Thyroid gland (tissue), 4 donors: ENCODE results near the gene MSH6. TPM values are rescaled to one million over a fixed set of nuclear protein-coding genes. Genes with fewer than 3 reads are reported as not detected.

Experiments used
- DNase-seq, 2 donors: peaks; one replicate each; pipeline ENCODE4 v3.0.0-alpha.2; 2019
- H3K27ac ChIP-seq, 3 donors: fragments of 200-600 bp; sonication (generic); 1 replicate in 2 of 3; 2 replicates in 1 of 3; pipeline ENCODE4 v1.5.1; 2016 to 2019; ENCODE audit warnings: mild to moderate bottlenecking in 1 of 3, moderate library complexity in 1 of 3
- H3K27me3 ChIP-seq: fragments of 200-600 bp; sonication (generic); one replicate; pipeline ENCODE4 v1.5.1; 2019
- H3K36me3 ChIP-seq, 2 donors: fragments of 200-600 bp; sonication (generic); one replicate each; pipeline ENCODE4 v1.5.1; 2016 to 2019
- H3K4me1 ChIP-seq, 2 donors: fragments of 200-600 bp; sonication (generic); one replicate each; pipeline ENCODE4 v1.5.1; 2017 to 2019
- H3K4me3 ChIP-seq, 3 donors: fragments of 200-600 bp; sonication (generic); replicated peaks in 1 of 3; 1 replicate in 2 of 3; 2 replicates in 1 of 3; pipeline ENCODE4 v1.5.1; 2016; ENCODE audit warnings: mild to moderate bottlenecking in 1 of 3
- H3K9me3 ChIP-seq: fragments of 200-600 bp; sonication (generic); one replicate; pipeline ENCODE4 v1.5.1; 2017
- CTCF ChIP-seq, 6 experiments: fragments of 200-600 bp in 3 of 6; fragments of 450-650 bp in 3 of 6; sonication (generic) in 3 of 6; IDR thresholded peaks; one replicate each; pipeline ENCODE4 v1.5.1; 2016 to 2019; ENCODE audit warnings: antibody characterized with exemption in 6 of 6, mild to moderate bottlenecking in 2 of 6, inconsistent platforms in 1 of 6, moderate library complexity in 1 of 6
- POLR2A ChIP-seq, 2 donors: fragments of 450-650 bp; IDR thresholded peaks; one replicate each; pipeline ENCODE4 v1.6.1; 2017; ENCODE audit warnings: antibody characterized with exemption in 2 of 2, mild to moderate bottlenecking in 2 of 2, moderate library complexity in 1 of 2
- WGBS, 2 donors: methylation state at CpG; one replicate each; pipeline ENCODE4 v1.1.5; 2017; 5-methylcytosine and 5-hydroxymethylcytosine counted together
- intact Hi-C: fragments of 100-400 bp; cut with DNase I; formaldehyde crosslinking; loops from one replicate; pipeline ENCODE4 v1.15.1; 2023
- total RNA-seq, 4 donors: library from RNA; depleted of rRNA; stranded (reverse); fragments of >200 nt; gene quantifications; one replicate each; pipeline ENCODE4 v1.2.3, GENCODE V29; 2016

The MSH6 gene
- total RNA-seq, 4 donors from 2014 or later = 37.4 to 75.0 (median 52.0) TPM

DNA sequence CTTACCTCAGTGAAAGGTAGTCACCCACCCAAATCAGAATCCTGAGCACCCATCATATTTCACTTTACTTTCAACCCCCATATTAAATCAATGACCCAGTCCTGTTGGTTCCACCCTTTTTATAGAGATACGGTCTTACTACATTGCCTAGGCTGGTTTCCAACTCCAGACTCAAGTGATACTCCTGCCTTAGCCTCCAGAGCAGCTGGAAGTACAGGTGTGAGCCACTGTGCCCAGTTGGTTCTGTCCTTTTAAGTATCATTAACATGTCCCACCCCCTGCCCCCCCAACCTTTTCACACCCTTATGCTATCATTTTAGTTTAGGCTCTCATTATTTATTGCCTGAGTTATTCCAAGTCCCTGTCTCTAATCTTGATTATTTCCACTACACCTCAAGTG is 28.7 kb downstream of the MSH6 start:
- no peak for TF ChIP-seq CTCF (IDR thresholded peaks at IDR 0.05)
- no peak for TF ChIP-seq POLR2A (IDR thresholded peaks at IDR 0.05)
- no peak for DNase-seq
- 78 to 97% methylated on average over 1 of the region's 1 CpG for WGBS, 2 donors
- Histone ChIP-seq H3K9me3 (no peaks in the 10 kb centered on the region), H3K4me1 (no peaks in the 10 kb centered on the region), H3K27me3 (no peaks in the 10 kb centered on the region), H3K27ac (no peak overlapping the region), H3K4me3 (no peak overlapping the region), H3K36me3 (peaks cover 38 to 49% of the 10 kb centered on the region in 2 donors)
- intact Hi-C loops = no loop called here

DNA sequence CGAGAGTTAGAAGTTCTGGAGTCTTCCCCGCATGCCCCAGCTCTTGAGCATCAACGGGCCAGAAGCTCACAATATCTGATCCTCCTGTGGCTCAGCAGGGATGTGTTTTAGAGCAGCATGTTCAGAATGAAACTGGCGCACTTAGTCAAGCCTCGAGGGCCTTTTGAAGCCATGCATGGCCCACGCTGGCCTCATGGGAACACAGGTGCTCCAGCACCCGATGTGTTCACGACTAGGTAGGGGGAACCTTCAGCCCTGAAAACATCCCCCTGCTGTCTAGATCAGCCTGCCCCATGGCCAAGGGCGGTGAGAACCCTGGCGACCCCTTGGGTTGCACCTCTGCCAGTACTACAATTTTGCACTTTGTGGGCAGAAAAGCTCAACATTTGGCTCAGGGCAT is 32.8 kb downstream of the MSH6 start:
- no peak for TF ChIP-seq POLR2A (IDR thresholded peaks at IDR 0.05)
- TF ChIP-seq CTCF (IDR thresholded peaks at IDR 0.05) = no peak
- Histone ChIP-seq H3K4me1 (no peaks in the 10 kb centered on the region), H3K27me3 (no peaks in the 10 kb centered on the region), H3K4me3 (no peak overlapping the region), H3K9me3 (no peaks in the 10 kb centered on the region), H3K36me3 (peaks cover 24 to 49% of the 10 kb centered on the region in 2 donors), H3K27ac (no peak overlapping the region)
- DNase-seq = no peak
- intact Hi-C loops = no loop called here
- WGBS, 2 donors = 97 to 99% methylated on average over 10 of the region's 10 CpGs

GRCh38 chr2:47818777-47819176 is 35.8 kb downstream of the MSH6 start:
- H3K4me3 ChIP-seq = no peak overlapping the region
- no peaks in the 10 kb centered on the region for H3K4me1 ChIP-seq
- DNase-seq = no peak
- 75 to 83% methylated on average over 2 of the region's 2 CpGs for WGBS, 2 donors
- H3K9me3 ChIP-seq = no peaks in the 10 kb centered on the region
- H3K27ac ChIP-seq = no peak overlapping the region
- no peaks in the 10 kb centered on the region for H3K27me3 ChIP-seq
- H3K36me3 ChIP-seq = peaks cover 23 to 42% of the 10 kb centered on the region in 2 donors
- intact Hi-C loops = no loop called here
- TF ChIP-seq CTCF (IDR thresholded peaks at IDR 0.05) (no peak), POLR2A (IDR thresholded peaks at IDR 0.05) (no peak)

GRCh38 chr2:47819834-47820233 is 36.9 kb downstream of the MSH6 start:
- no peak for DNase-seq
- intact Hi-C loops = no loop called here
- Histone ChIP-seq H3K4me1 (no peaks in the 10 kb centered on the region), H3K36me3 (peaks cover 21 to 42% of the 10 kb centered on the region in 2 donors), H3K9me3 (no peaks in the 10 kb centered on the region), H3K27ac (no peak overlapping the region), H3K27me3 (no peaks in the 10 kb centered on the region), H3K4me3 (no peak overlapping the region)
- WGBS, 2 donors = 95 to 96% methylated on average over 3 of the region's 3 CpGs
- no peak for TF ChIP-seq CTCF (IDR thresholded peaks at IDR 0.05)
- no peak for TF ChIP-seq POLR2A (IDR thresholded peaks at IDR 0.05)

GRCh38 chr2:47822518-47822917 is 39.6 kb downstream of the MSH6 start:
- Histone ChIP-seq H3K27ac (no peak overlapping the region), H3K4me1 (no peaks in the 10 kb centered on the region), H3K36me3 (peaks cover 17 to 28% of the 10 kb centered on the region in 2 donors), H3K27me3 (no peaks in the 10 kb centered on the region), H3K9me3 (no peaks in the 10 kb centered on the region), H3K4me3 (no peak overlapping the region)
- DNase-seq = no peak
- no peak for TF ChIP-seq CTCF (IDR thresholded peaks at IDR 0.05)
- TF ChIP-seq POLR2A (IDR thresholded peaks at IDR 0.05) = no peak
- intact Hi-C loops = no loop called here
